HG02885 (cell line): ENCODE data around the gene UBAC2.
A peak's percentile ranks its signal among the peaks of the same experiment; 100 is the strongest.

ENCODE experiments used
- ATAC-seq: cut with Tn5 transposase; IDR thresholded peaks from one replicate; pipeline ENCODE4 v1.9.1; 2021; ENCODE audit warnings: mild to moderate bottlenecking; ENCODE audit not compliant: unreplicated experiment, poor library complexity

Gene UBAC2

DNA sequence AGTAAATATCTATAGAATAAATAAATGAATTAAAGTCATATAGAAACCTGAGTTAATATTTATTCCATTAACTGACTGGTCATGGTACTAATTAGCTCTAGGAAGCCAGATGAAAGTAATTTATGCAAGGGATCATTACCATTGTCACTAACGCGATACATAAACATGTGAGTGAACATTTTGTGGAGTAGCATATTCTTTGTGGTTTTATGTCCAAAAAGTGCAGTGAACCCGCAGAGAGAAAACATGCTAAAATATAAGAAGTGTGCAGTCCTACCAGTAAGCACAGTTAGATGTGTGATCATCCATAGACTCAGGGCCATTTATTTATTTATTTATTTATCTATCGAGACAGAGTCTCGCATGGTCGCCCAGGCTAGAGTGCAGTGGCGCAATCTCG is 104.9 kb downstream of the UBAC2 start:
- no peak for ATAC-seq

DNA sequence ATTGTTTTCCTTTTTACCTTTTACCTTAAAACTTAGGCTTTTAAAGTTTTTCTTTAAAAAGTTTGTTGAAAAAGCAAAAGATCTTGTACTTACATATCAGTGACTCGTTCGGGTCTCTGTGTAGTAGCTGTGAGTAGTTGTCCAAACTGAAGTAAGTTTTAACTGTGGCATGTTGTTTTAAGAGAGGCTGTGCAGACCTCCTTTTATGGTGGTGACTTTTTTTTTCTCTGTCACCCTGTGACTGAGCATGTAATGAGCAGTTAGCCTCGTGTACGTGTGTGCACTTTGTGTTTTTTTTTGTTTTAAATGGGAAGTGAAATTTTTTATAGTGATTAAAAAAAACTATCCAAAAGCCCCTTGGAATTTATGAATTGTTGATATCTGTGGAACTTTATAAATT is 106.6 kb downstream of the UBAC2 start, which contains the start of gene GPR183:
Gene GPR183 (minus strand): TSS at position 153 of the 400 bp plus-strand sequence. CDS start 11,254 bp downstream, outside the sequence.
- ATAC-seq, result peak; percentile 62

DNA sequence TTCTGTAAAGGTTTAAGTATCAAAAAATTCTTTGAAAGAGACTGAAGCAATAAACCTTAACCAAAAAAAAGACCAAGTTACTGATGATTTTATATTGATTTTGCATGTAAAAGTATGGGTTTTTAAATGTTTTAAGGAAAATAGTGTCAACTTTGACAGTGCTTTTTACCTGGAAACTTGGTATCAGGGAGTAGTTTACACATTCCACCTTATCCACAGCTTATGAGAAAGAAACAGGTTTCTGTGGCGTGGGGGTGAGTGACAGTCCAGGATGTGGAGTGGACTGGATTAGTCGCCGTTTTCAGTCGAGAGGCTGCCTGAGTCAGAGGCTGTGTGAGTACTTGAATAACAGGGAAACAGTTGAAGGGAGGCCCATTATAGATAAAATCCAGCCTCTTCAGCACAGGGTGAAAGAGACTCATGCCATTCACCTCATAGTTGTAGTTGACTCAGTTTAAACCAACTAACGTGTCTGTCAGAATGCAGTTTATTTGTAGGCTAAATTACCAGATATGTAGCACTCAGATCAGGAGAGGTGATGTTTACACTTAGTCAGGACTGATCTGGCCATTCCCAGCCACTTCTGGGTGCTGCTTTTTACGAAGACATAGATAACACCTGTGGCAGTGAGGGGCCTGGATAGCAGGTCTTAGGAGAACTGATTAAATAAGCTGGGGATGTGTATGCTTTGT is 107.1 kb downstream of the UBAC2 start:
- peak; percentile 46 for ATAC-seq

DNA sequence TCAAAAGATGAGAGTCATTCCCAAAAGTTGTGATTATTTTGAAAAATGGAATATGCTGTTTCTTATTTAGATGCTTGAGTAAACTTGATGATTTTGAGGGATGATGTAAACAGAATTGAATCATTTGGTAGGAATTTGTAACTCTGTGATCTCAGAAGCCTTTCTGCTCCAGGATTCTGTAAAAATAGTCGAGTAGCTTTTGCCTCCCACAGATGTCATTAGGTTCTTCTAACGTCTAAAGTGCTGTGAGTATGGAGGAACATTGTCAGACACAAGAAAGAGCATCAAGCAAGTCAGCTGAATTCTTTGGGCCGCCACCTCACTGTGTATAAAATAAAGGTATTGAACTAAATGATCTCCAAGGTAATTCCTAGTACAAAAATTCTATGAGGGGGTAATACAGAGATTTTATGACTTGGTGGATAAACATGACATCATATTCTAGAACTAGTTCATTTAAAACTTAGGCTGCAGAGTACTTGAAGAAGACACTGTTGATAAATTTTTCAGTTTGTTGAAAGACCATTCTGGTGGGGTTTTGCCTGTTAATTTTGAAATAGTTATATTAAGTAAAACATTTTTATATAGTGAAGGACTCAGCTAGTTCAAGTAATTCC is 107.9 kb downstream of the UBAC2 start:
- ATAC-seq, result no peak

DNA sequence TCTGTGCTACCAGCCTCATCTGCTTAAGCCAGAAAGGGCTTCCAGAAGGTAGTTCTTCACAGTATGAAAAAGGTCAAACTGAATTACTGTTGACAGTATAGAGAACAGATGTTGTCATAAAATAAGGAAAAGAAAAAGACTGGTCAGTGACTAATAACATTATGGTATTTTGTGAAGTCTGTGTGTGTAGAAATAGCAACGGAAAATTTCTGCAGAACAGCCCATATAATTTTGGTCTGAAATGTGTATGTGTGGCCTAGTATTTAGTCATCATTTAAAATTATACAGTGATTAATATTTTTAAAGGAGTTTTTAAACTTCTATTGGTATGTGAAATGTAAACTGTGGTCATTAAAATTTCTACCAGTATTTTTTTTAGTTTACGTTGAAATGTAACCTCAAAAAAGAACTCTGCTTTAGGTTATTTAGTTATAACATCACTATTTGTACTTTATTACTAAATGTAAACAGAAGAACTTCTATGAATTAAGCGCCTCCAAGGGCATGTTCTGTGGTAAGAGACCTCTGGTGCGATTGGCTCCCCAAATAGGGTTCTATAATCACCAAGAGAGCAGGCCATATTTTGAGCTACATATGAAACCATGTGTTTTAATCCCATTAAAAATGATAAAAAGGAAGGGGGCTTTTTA is 109.9 kb downstream of the UBAC2 start:
- peak; percentile 62 for ATAC-seq

DNA sequence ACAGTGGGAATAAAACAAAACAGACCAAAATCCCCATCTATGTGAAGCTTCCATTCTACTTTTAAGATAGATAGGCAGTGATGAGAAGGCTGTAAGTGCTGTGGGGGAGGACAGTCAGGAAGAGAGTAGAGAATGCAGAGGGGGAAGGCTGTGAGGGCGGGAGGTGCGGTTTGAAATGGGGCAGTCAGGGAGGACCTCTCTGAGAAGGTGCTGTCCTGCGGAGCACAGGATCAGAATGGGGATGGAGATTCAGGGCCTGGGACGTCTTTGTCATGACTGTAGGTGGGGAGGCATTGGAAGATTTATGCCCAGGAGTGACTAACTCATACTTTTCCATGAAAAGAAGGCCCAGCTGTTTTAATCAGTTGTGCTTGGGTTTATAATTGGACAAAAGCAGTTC is 110.5 kb downstream of the UBAC2 start:
- no peak for ATAC-seq

DNA sequence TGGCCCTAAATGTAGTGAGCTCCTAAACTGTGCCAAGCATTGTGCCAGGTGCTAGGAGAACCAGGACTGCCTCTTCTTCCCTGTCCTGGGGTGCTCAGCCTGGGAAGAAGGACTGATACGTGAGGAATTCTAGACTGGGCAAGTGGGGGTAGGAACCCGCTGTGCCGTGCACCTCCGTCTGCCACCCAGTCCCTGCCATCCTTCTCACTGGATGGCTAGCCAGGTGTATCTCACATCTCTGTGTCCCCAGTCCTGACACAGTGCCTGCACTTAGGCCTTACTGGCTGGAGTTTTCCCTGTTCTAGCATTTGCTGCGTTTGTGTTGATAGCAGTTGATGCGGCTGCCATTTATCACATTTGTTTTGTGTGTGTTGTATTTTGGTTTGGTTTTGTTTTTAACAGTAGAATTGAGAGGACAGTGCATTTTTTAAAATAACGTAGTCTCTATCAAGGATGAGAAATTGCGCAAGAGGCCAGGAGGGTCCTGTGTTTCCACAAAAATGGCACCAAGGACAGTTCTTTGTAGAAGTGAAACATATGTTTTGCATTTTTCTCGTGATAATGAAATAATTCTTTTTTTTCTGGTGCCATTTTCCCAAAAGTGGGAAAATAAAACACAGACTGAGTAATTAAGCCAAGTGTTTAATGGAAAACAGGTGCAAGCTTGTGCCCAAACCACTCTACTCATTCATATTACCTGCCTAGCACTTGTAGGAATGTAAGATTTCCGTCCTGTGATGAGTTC is 111.3 kb downstream of the UBAC2 start:
- no peak for ATAC-seq

DNA sequence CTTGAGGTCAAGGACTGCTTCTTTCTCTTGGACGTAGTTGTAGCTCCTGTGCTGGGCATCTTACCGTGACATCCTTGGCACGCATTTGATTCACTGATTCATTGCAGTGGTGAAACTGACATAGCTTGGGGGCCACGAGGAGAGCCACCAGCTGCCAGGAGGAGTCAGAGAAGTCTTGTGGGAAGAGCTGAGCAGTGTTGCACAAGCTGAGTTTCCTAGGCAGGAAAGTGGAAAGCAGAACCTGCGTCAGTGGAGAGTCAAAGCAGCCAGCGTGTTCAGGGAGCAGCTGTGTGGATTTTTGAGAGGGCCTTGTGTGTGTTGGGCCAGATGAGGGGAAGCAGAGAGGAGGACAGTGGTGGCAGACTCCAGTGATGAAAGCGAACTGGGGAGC is 111.8 kb downstream of the UBAC2 start:
- ATAC-seq, result no peak

DNA sequence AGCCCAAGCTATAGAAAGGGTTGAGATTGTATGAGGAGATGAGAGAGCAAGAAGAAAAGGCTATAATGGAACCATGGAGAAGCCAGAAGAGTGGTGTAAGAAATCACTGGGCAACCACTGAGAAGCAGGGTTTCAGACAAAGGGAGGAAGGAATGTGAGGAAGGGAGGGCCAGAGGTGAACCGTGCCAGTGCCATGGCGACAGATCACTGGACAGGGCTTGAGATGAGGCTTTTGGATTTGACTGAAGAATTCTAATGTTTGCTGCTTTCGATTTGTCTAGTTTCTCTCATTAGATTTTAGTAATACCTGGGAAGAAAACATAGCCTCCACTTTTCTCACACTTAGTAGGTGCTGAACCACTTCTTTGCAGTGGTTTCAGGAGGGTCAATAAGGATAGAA is 112.8 kb downstream of the UBAC2 start:
- ATAC-seq, result no peak

DNA sequence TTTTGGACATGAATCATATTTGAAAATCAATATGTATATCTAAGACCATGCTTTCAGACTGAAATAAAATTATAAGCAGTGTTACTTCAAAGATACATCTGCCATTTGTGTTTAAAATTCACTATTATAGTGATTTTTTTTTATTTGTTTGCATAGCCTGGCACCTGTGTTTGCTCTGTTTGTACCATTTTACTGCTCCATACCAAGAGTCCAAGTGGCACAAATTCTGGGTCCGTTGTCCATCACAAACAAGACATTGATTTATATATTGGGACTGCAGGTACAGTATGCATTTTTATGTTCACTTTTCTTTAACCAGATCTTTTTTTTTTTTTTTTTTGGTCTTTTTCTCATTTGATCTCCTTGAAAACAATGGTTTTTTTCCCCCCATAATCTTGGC is 113.3 kb downstream of the UBAC2 start:
- ATAC-seq, result no peak

DNA sequence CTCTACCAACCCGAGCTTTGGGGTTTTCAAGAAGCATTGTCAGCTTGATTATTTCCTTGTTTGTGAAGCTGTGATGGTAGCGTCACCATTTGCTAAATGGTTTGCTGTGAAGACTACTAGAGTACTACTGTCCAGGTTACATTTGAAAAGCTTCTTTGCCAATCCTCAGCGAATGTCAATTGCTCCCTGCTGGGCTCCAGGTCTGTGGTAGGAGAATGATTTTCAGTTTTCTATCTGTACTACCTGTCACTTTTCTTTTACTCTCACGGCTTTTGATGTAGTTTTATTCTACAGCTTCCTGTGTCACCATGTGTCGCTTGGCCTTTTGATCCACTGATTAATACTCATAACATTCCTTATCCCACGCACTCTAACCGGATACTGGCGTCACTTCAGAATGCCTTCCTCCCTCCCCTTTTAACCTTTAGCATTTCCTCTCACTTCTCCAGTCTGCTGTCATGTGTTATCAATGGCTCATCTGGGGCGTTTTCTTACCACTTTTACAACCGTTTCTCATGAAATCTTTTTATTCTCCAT is 114.1 kb downstream of the UBAC2 start:
- ATAC-seq, result no peak

DNA sequence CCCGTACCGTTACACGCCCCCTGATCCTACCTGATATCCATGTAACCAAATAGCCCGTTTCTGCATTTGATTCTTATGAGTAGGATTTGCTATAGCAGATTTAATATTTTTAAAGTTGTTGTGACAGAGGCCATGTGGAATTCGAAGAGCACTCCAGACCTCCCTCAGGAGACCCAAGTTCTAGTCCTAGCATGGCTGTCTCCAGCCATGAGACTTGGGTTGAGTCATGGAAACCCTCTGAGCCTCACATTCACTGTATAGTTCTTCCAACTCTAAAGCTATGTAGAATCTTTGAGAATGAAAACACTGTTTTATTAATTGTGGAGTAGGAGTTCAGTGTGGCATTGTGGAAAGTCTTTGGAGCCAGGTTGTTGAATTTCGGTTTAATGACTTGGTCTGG is 114.5 kb downstream of the UBAC2 start:
- ATAC-seq, result no peak

DNA sequence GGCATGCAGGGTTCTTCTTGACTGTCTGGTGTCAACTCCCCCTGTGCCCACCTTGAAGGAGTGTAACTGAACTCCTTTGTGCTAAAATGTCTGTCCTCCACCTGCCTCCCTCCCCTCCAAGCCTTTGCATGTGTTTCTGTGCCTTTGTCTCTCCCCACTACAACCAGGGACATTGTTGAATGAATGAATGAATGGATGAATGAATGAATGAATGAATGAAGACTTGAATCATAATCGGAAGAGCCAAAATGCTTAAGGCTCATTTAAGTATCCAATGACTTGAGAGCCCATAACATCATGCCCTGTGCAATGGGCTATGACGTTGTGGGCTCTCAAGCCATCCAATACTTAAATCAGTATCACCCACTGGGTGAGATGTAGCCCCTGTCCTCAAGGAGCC is 115.6 kb downstream of the UBAC2 start:
- ATAC-seq, result no peak

DNA sequence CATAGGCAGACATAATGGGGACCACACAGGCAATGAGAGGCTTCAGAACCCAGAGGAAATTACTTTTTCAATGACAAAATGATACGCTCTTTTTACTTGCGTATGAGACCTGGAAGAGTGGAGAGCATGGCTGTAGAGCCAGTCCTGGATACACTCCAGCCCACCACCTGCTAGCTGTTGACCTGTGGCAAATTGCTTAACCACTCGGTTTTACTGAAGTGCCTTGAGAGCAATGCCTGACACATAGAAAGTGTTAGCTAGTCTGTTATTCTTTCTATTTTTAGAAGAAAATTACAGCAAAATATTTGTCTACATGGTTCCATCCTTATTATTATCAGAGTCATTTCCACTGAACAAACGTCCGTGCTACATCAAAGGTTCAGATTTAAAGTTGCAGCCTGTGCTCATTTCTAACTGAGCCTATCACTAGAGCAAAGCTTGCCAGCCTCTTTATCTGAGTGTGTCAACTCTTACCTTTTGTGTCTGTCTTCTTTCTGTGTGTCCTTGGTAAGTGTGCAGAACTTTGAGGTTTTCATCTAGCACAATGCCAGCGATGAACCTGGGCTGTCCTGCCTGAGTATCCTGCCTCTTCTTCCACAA is 116.1 kb downstream of the UBAC2 start:
- no peak for ATAC-seq

DNA sequence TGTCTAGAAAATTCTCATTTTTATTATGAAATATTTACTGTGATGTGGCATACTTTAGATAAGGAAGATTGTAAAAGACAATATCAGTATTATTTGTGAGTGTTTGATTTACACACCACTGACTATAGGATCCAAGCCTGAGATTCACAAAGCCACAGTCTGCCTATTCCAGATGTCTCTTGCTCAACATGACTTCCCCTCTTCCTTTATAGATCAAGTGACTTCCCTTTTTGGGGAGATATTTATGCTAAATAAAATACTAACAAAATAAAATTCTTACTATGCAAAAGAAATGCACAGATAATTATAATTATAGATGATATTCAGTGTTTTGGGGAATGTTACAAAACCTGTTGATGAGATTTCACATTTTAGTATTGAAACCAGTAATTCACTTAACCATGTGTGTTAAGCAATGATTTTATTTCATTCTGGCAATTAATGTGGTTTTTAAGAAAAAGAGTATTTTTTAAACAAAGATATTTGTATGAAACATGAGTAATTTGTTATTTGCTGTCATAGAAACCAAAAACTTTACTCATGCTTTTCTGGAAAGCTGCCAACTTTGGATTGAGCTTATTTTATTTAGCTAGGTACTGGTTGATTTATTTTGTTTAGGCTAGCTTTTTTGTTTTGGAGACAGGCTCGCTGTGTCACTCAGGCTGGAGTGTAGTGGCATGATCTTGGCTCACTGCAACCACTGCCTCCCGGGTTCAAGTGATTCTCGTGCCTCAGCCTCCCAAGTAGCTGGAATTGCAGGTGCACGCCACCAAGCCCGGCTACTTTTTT is 120.2 kb downstream of the UBAC2 start:
- no peak for ATAC-seq

DNA sequence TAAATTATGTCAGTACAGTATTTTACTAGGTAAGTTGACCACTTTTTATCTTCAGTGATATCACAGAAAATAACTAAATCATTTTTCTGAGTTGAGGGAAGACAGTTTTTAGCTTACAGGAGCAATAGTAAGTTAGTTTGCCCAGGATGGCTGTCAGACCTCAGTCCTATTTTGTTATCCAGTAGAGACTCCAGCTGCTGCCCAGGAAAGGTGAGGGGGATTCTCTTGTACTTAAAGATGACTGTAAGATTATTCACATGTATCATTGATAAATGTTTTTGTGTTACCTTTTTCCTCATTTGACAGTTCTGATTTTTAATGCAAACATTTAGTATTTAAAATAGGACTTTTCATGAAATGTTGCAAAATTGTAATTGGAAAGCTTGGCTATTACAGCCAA is 121.1 kb downstream of the UBAC2 start:
- no peak for ATAC-seq

DNA sequence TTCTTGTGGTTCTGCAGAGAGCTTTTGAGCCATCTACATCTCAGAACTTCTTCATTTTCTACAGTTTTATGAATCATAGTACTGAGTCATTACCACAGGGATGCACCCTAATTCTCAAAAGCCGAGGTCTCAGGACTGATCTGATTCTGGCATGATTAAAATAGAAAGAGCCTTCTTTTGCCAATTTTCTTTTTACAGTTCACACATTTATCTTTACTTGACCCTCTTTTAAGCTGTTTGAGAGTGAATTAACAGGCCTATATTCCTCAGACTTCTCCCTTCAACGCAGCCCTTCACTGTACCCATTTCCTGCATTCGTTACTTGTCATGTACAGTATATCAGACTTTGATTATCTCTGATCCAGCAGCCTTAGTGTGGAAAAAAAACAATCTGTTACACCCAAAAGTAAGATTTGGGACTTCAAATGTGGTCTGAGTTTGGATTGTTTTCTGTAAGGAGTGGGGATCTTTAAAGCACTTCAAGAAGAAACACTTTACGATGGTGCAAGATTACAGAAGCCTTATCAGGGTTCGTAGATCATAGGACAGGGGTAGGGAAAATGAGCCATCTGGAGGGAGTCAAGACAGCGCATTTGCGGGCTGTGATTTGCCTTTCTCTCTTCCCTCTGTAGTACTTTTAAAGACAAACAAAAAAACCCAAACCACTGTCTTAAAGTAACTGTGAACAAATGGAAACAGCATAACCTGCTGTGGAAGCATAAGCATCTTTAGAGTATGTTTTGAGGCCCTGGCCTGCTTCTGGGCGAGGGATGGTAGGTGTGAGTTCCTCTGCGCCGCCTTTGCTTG is 121.8 kb downstream of the UBAC2 start:
- peak; percentile 92 for ATAC-seq

DNA sequence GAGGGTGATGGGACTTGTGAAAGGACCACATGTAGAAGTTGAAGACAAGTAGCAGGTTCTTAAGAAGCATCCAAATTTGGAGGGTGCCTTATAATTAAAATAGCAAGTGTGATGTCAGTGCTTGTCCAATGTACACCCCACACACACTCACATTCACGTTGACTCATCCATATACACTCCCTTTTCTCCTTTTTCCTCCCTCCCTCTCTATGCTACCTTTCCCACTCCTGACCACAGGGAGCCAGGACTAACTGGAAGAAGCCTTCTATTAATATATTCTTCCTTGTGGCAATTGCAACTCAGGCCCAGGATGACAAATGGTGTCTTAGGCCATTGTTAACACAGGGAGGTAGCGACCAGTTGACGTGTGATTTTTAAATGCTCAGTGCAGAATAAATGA is 122.8 kb downstream of the UBAC2 start:
- ATAC-seq, result no peak

DNA sequence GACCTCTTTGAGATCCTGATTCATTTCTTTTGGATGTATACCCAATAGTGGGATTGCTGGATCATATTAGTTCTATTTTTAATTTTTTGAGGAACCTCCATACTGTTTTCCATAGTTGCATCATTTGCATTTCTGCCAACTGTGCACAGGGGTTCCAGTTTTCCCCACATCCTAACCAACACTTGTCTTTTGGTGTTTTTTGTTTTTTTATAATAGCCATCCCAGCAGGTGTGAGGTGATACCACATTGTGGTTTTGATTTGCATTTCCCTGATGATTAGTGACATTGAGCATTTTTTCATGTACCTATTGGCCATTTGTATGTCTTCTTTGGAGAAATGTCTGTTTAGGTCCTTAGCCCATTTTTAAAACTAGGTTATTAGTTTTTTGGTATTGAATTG is 125.4 kb downstream of the UBAC2 start:
- no peak for ATAC-seq
